HCT116 (cell line): ENCODE data around the gene GSK3A. TPM values are rescaled to one million over a fixed set of nuclear protein-coding genes. Genes with fewer than 3 reads are reported as not detected.

Experiments
- ATAC-seq: fragments of 200-7000 bp; cut with Tn5 transposase; 2 replicates; pipeline ENCODE4 v1.9.1; 2020; ENCODE audit warnings: mild to moderate bottlenecking, moderate library complexity
- BruUV-seq: library from RNA; stranded (reverse); fragments of 400-500 nt; replicated peaks from 2 replicates; lab custom pipeline; 2021; lab: Mats Ljungman, UMichigan
- CTCF ChIA-PET: fragments of 300-600 bp; sonication (Branson Sonifier 250); formaldehyde crosslinking; loops from one replicate; lab custom pipeline; 2021; ENCODE audit warnings: antibody characterized with exemption; lab: Charles Lee
- POLR2A ChIA-PET: fragments of 300-600, 350-600 bp; sonication (Branson Sonifier 250); formaldehyde crosslinking; loops from one replicate; lab custom pipeline; 2021; ENCODE audit warnings: antibody characterized with exemption; lab: Charles Lee
- RAD21 ChIA-PET, 2 experiments: fragments of 300-600 bp; sonication (Branson Sonifier 250); formaldehyde crosslinking; loops; one replicate each; lab custom pipeline; 2023; ENCODE audit warnings: low total read pairs in 2 of 2; ENCODE audit not compliant: uncharacterized antibody in 2 of 2, unreplicated experiment in 2 of 2, low non-redundant PET in 1 of 2; lab: Charles Lee
- DNase-seq: peaks from one replicate; pipeline ENCODE4 v3.0.0-alpha.2; 2010; ENCODE audit warnings: low read depth, low spot score
- H2AFZ ChIP-seq: fragments of 200-600 bp; shearing (Covaris generic), sonication (generic); 2 replicates; pipeline ENCODE4 v1.6.1; 2017; ENCODE audit warnings: low read depth, mixed run types, mixed read lengths, antibody characterized with exemption, low read length; ENCODE audit not compliant: poor library complexity, severe bottlenecking
- H3K27ac ChIP-seq: 2 replicates; pipeline ENCODE4 v1.5.1; 2012; ENCODE audit warnings: low read depth, low read length
- H3K27me3 ChIP-seq: fragments of 200-600 bp; sonication (generic); 2 replicates; pipeline ENCODE4 v1.6.1; 2016; ENCODE audit warnings: mixed run types, low read length, mixed read lengths; ENCODE audit not compliant: insufficient read depth
- H3K36me3 ChIP-seq, 2 experiments: fragments of 200-500 bp in 1 of 2; fragments of 200-600 bp in 1 of 2; sonication (Bioruptor generic) in 1 of 2; sonication (generic) in 1 of 2; 2 replicates each; pipeline versions ENCODE4 v1.5.1 to v1.6.1; 2014 to 2016; ENCODE audit warnings: low read length in 2 of 2, inconsistent platforms in 1 of 2, mixed read lengths in 1 of 2, mixed run types in 1 of 2; ENCODE audit not compliant: insufficient read depth in 2 of 2, control insufficient read depth in 1 of 2
- H3K4me1 ChIP-seq, 2 experiments: fragments of 200-600 bp in 1 of 2; sonication (generic) in 1 of 2; 2 replicates each; pipeline versions ENCODE4 v1.5.1 to v1.6.1; 2012 to 2017; ENCODE audit warnings: low read length in 2 of 2, inconsistent platforms in 1 of 2, mild to moderate bottlenecking in 1 of 2, mixed read lengths in 1 of 2, mixed run types in 1 of 2, moderate library complexity in 1 of 2; ENCODE audit not compliant: insufficient read depth in 2 of 2, control insufficient read depth in 1 of 2
- H3K4me2 ChIP-seq: fragments of 200-600 bp; sonication (generic); 2 replicates; pipeline ENCODE4 v1.6.1; 2017; ENCODE audit warnings: mixed run types, low read length, mixed read lengths
- H3K4me3 ChIP-seq, 2 experiments: fragments of 200-600 bp in 1 of 2; sonication (generic) in 1 of 2; replicated peaks in 1 of 2; 2 replicates each; pipeline ENCODE4 v1.5.1; 2011 to 2016; ENCODE audit warnings: low read length in 2 of 2, control low read depth in 1 of 2, low read depth in 1 of 2, mild to moderate bottlenecking in 1 of 2, mixed read lengths in 1 of 2, mixed run types in 1 of 2
- H3K79me2 ChIP-seq: fragments of 200-600 bp; sonication (generic); 2 replicates; pipeline ENCODE4 v1.6.1; 2017; ENCODE audit warnings: mild to moderate bottlenecking, mixed run types, low read length, moderate library complexity, mixed read lengths; ENCODE audit not compliant: insufficient read depth
- H3K9ac ChIP-seq: fragments of 200-600 bp; sonication (generic); 2 replicates; pipeline ENCODE4 v1.6.1; 2016; ENCODE audit warnings: low read length, mixed read lengths
- H3K9me2 ChIP-seq: fragments of 200-600 bp; sonication (generic), shearing (Covaris generic); 2 replicates; pipeline ENCODE4 v1.6.1; 2017; ENCODE audit warnings: mixed run types, mild to moderate bottlenecking, moderate library complexity; ENCODE audit not compliant: insufficient read depth
- H3K9me3 ChIP-seq, 2 experiments: fragments of 200-500 bp in 1 of 2; fragments of 200-600 bp in 1 of 2; sonication (Bioruptor generic) in 1 of 2; sonication (generic) in 1 of 2; 2 replicates each; pipeline ENCODE4 v1.6.1; 2014 to 2017; ENCODE audit warnings: low read length in 2 of 2, mixed read lengths in 2 of 2, inconsistent platforms in 1 of 2, low read depth in 1 of 2, mild to moderate bottlenecking in 1 of 2, mixed run types in 1 of 2, moderate library complexity in 1 of 2; ENCODE audit not compliant: control insufficient read depth in 1 of 2, insufficient read depth in 1 of 2
- H4K20me1 ChIP-seq: fragments of 200-600 bp; sonication (generic), shearing (Covaris generic); 2 replicates; pipeline ENCODE4 v1.6.1; 2017; ENCODE audit warnings: mixed run types, mild to moderate bottlenecking, moderate library complexity; ENCODE audit not compliant: insufficient read depth
- ATF3 ChIP-seq: IDR thresholded peaks from 2 replicates; pipeline ENCODE4 v1.6.1; 2012
- CBX3 ChIP-seq: IDR thresholded peaks from 2 replicates; pipeline ENCODE4 v1.6.1; 2012; ENCODE audit warnings: low read depth
- CEBPB ChIP-seq: IDR thresholded peaks from 2 replicates; pipeline ENCODE4 v1.6.1; 2012; ENCODE audit warnings: low read depth
- EGR1 ChIP-seq: IDR thresholded peaks from 2 replicates; pipeline ENCODE4 v1.6.1; 2012; ENCODE audit warnings: low read depth
- EZH2phosphoT487 ChIP-seq: fragments of 200-600 bp; IDR thresholded peaks from 2 replicates; pipeline ENCODE4 v1.6.1; 2018; ENCODE audit warnings: antibody characterized with exemption, borderline replicate concordance
- FOSL1 ChIP-seq: IDR thresholded peaks from 2 replicates; pipeline ENCODE4 v1.6.1; 2012; ENCODE audit warnings: low read depth
- MAX ChIP-seq: IDR thresholded peaks from 2 replicates; pipeline ENCODE4 v1.6.1; 2012
- SRF ChIP-seq: IDR thresholded peaks from 2 replicates; pipeline ENCODE4 v1.6.1; 2012; ENCODE audit warnings: low read depth
- intact Hi-C: fragments of 100-400 bp; cut with micrococcal nuclease; formaldehyde crosslinking; loops from 2 replicates; pipeline ENCODE4 v1.10.0; 2022
- total RNA-seq: library from RNA; stranded (reverse); gene quantifications from one replicate; pipeline ENCODE4 v1.2.1, GENCODE V29; 2021; ENCODE audit not compliant: unreplicated experiment
- TF ChIP-seq, protein P1 (sequence below): IDR thresholded peaks from 2 replicates; pipeline ENCODE4 v1.6.1; 2011; ENCODE audit warnings: mild to moderate bottlenecking, low read length, moderate library complexity; ENCODE audit not compliant: insufficient replicate concordance; ENCODE audit errors: extremely low read depth

The GSK3A gene
- total RNA-seq, 1 experiment from 2014 or later: 57.2 TPM

DNA sequence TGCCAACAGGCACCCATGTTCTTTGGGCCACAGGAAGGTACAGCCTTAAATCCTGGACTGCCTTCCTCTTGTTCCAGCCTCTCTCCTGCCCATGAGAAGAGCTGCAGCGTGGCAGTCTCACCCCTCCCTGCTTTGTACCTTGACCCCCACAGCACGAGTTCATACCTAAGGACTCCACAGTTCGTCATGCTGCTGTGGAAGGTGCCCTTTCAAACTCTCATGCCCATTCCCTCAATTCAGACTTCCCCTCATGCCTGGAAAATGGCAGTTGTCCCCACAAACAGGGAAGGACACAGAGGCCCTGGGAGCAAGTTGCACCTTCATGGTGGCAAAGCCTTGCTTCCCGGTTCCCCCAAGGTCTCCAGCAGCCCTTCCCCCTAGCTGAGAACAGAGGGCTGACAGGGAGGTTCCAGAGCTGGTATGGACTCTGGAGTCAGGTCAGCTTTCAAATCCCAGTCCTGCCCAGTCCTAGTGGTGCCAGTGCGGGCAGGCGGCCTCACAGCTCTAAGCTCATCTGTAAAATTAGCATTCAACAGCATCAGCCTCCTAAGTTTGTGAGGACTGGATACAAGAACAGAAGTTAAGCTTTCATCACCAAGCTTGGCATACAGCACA is 8.6 kb downstream of the GSK3A start:
- H3K9me3 ChIP-seq: no peaks in the 10 kb centered on the region
- CTCF ChIA-PET: no interaction called here
- H4K20me1 ChIP-seq: no peaks in the 10 kb centered on the region
- H3K9ac ChIP-seq: no peak overlapping the region
- BruUV-seq: no TSS peak
- TF ChIP-seq CBX3: no peak
- no peak for TF ChIP-seq MAX
- TF ChIP-seq EZH2phosphoT487: no peak
- TF ChIP-seq ATF3: no peak
- TF ChIP-seq EGR1: no peak
- TF ChIP-seq, protein P1, sequence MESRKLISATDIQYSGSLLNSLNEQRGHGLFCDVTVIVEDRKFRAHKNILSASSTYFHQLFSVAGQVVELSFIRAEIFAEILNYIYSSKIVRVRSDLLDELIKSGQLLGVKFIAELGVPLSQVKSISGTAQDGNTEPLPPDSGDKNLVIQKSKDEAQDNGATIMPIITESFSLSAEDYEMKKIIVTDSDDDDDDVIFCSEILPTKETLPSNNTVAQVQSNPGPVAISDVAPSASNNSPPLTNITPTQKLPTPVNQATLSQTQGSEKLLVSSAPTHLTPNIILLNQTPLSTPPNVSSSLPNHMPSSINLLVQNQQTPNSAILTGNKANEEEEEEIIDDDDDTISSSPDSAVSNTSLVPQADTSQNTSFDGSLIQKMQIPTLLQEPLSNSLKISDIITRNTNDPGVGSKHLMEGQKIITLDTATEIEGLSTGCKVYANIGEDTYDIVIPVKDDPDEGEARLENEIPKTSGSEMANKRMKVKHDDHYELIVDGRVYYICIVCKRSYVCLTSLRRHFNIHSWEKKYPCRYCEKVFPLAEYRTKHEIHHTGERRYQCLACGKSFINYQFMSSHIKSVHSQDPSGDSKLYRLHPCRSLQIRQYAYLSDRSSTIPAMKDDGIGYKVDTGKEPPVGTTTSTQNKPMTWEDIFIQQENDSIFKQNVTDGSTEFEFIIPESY: no peak
- no peak for TF ChIP-seq CEBPB
- no peak for TF ChIP-seq SRF
- no peak for TF ChIP-seq FOSL1
- TF ChIP-seq, all 23 proteins: peak for 0
- Histone ChIP-seq H3K9me2 (no peaks in the 10 kb centered on the region), H3K79me2 (peaks cover 48% of the 10 kb centered on the region), H3K4me2 (no peak overlapping the region), H3K4me1 (no peaks in the 10 kb centered on the region), H3K4me3 (no peak overlapping the region), H3K27me3 (no peaks in the 10 kb centered on the region), H2AFZ (no peak overlapping the region), H3K36me3 (peaks cover 46 to 50% of the 10 kb centered on the region in 2 experiments; a peak in 3 of 4 replicates), H3K27ac (no peak overlapping the region)
- DNase-seq: no peak
- ChIA-PET POLR2A (interaction anchor here (0.8 kb wide), 1 partner anchor 9 kb away, joined by 4 read pairs; no protein-coding TSS in a partner anchor), RAD21 (no interaction called here)
- intact Hi-C loops: no loop called here
- no peak for ATAC-seq
